Cerebellar cortex (tissue), 1 donor: ENCODE data around the gene RARB.

Experiments
- DNase-seq: peaks from one replicate; pipeline ENCODE4 v3.0.0-alpha.2; 2015; ENCODE audit warnings: low spot score

RARB gene

GRCh38 chr3:25448750-25449692 lies 21.0 kb downstream of the RARB start:
- peak; percentile 69 for DNase-seq

DNA sequence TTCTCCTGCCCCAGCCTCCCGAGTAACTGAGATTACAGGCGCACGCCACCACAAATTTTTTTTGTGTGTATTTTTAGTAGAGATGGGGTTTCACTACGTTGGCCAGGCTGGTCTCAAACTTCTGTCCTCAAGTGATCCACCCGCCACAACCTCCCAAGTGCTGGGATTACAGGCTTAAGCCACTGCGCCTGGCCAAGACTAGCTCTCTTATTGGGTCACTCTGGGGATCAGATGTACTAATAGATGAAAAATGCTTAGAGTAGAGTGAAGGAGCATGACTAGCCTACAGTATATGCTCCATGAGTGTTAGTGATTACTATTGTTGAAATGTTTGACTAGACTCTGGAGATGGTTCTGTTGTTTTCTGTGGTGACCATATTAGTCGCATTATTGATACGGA lies 21.8 kb downstream of the RARB start:
- DNase-seq, result no peak

DNA sequence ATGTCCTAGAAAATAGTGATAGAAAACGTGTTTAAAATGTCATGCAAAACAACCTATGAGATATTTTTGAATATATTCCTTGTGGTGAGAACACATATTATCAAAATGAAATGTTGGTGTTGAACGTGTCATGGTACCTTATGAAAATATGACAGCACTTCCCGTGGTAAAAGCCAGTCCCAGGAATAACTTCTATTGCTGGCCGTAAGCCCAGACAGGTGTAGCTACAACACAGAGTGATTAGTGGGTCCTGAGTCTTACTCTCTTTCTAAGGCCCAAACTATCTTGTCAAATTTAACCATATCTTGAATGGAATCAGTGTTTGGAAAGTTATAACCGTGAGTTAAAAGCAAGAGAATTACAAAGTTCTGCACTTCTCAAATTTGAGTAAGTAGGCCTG lies 24.1 kb downstream of the RARB start:
- DNase-seq, result no peak

DNA sequence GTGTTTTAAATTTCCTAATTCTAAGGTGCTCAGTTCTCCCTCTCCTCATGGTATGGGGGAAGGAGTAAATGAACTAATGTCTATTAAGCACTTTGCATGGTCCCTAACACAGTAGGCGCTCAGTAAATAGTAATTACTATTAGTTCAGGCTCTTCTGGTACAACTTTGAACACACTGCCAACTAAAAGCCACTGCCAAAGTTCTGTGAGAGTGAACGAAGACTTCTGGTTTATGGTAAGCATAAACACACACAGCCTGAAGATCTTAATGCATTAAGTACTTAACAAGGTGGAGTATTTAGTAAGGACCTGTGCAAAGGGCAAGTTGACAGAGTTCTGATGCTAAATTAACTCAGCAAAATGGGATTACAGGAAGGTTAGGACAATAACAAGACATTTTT lies 24.7 kb downstream of the RARB start:
- DNase-seq, result no peak

DNA sequence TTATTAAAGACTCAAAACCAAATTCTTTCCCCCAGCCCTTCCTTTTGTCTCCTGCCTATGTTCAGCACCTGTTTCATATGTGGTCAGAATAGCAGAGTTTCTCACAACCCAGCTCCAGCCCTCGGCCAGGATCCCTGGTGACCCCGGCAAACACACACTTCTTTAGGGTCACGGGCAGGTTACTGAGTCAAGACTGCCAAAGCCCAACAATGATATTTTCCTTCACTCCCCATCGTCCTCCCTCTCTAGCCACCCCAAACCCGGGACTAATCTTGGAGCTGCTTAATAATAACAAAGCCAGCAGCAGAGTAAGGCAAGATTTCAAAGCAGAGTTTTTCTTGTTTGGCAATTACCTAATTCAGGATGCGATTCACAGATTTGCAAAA lies 25.5 kb downstream of the RARB start:
- DNase-seq, result no peak

DNA sequence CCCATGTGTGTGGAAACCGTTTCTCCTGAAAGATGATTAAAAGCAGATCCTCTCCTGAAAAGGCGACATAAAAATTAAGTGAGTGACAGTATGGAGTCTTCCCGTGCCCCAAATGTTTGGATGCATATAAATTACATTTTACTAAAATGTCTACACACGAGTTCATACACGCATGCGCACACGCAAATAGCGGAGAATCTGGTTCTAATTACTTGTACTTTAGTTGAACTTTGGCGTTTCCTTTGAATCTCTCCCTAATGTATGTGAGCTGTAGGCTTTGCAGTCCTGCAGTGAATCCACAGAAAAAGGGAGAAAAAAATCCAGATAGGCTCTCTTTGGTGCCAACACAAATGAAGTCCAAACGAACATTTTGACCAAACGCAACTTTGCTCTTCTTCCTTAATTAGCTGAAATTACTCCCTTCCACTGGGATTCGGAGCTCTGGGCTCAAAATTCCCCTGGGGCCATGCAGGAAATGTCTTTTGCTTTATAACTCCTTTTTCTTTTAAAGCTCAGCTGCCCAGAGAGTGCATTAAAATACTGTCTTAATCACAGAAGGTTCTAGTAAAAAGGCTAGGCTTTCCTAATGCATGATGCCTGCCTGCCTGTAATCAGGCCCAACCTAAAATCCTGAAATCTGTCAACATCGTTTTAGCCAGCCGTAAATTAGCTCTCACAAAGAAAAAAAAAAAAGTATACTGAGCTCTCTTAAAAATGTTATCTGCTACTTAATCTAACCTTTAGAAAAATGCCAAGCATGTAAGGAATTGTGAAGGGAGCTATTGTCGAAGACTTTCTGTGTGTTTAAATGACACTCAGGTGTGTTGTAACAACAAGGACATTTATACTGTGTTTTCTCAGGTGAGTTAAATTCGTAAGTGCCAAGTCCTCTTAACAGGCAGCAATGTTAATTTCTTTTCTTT lies 26.2 kb downstream of the RARB start:
- no peak for DNase-seq

DNA sequence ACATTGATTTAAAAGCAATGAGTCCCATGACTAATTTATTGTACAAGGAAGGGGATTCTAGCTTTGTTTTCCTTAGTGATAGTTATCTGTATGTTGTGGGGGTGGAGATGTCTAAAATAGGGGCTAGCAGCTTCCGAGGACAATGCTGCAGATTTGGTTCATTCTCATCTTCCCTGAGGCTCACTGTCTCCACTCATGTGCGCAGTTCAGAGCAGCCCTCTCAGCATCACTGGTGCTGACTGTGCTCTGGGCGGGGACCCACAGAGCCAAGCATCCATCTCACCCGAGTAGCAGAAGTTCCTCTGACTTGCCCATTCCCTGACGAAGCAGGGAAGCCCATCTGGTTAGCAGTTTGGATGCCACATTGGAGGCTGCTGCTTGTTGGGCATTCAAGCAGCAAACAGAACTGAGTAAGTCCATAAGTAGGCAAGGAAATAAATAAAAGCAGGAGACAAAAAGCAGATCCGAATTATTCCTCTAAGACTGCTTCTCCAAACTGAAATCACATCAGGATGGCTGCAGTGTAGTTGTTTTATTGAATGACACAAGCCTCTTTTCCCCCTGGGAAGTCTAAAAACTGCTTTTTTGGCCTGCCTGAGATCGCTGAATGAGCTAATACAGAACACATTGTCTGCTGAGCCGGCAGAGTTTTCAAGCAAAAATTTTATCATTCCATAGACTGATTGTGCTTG lies 27.5 kb downstream of the RARB start:
- peak; percentile 83 for DNase-seq

DNA sequence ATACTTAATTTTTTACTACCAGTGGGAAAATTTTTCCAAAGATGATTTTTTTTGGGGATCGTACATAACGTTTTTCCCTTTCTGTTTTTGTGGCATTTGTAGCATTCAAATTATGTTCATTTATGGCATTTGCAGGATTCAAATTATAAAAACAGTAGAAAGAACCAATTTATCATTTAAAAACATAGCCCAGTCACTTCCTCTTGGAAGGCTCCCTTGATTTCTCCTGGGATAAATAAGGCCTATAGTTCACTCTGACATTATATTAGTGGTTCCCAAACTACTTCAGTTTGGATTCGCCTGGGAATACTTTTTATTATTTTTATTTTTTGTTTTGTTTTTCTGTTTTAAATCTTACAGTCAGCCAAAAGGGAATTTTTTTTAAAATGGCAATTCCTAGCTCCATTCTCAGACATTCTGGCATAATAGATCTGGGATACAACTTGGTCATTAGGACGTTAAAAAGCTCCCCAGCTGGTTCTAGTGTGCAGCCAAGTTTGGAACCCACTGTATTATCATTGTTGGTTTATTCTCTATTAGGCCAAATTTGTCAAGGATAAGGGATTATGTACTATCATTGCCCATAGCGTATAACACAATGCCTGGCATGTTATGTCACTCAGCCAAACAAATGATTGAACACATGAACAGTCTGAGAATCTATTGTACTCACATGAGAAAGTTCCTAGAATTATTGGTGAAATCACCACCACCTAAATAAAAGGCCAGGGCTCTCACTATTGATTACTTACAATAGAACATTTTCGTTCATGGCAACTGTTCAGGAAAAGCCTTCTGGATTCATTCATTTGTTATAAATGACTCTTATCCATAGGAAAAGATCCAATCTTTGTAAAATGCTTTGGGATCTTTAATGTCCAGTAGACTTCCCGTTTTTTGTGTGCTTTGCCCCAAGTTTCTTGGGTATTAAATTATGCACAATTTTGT lies 28.9 kb downstream of the RARB start:
- DNase-seq, result no peak

DNA sequence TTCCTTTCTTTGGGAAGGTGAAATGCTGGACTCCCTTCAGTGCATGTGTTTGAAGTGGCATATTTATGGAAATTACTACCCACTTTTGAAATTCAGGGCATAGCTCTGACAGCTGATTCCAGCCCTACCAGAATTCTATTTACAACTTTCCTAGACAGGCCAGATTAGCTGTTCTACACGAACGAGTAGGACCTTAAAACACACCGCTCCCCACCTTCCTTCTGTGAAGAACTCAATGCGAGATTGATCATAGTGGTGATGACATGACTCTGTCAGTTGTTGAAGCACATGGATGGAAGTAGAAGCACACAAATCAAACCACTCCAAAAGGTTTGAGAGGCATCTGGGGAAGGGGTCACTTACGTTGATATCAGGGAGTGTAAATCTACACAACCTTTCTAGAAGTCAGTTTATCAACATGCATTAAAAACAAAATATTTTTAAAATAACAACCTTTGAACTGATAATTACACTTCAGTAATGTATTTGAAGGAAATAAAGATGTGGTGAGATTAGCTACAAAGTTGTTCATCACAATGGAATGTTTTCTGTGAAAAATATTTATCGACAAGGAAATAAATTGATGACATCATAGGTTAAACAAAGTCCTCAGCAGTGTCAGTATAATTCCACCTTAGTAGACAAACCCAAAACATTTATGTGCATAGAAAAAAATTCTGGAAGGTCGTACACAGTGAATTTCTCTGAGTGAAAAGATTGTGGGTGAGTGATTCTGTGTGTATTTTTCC lies 29.8 kb downstream of the RARB start:
- no peak for DNase-seq

GRCh38 chr3:25458420-25458814 lies 30.4 kb downstream of the RARB start:
- no peak for DNase-seq

DNA sequence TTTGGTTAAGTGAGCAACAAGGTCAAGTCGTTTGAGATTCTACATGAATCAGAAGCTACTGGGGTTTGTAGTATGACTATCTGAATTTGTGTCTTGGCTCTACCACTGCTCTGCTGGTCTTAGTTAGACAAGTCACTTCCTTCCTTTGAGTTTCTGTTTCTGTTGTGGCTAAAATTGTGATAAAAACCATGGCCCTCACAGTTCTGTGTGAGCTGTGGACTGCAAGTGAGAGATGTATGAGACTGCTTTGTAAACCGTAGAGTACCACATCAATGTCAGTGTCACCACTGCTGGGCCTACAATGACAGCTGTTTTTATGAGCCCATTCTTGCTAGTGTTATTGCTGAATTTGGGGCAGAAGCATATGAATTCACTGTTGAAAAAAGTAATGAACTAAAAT lies 32.7 kb downstream of the RARB start:
- no peak for DNase-seq

DNA sequence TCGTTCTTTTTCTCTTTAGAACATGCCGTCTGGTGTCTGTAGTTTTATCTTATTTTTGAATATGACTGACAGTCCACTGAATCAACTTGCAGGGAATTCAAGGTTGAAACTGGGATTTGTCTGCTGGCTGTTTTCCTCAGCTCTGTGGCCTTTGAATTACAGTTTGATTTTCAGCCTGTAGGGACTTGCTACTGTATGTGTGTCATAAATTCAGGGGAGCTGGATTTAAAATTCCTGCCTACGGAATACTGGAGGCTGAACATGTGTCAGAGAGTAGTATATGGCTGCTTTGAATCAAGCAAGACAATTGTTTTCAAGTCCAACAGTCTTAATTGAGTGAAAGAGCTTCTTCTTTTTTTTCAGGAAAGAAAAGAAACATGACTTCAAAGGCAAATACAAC lies 33.9 kb downstream of the RARB start:
- no peak for DNase-seq

DNA sequence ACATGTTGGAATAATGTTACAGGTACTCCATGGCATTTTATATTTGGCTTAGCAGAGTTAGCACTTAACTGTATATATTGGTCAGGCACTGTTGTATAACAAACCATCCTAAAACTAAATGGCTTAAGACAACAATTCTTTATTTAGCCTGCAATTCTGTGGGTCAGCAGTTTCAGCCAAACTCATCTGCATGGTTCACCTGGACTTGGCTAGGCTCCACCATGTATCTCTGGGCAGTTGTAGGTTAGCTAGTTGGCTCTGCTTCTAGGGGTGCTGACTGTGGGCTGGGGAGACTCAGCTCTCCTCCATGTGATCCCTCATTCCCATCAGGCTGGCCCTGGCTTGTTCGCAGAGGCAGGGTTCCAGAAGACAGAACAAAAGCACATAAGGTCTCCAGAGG lies 34.4 kb downstream of the RARB start:
- DNase-seq, result no peak

- no peak for DNase-seq
These were observed 35.9 kb downstream of the RARB start for GRCh38 chr3:25463836-25464418.

- DNase-seq, result no peak
These were observed 37.3 kb downstream of the RARB start for GRCh38 chr3:25465266-25465860.

GRCh38 chr3:25468866-25469319 lies 40.8 kb downstream of the RARB start:
- no peak for DNase-seq

DNA sequence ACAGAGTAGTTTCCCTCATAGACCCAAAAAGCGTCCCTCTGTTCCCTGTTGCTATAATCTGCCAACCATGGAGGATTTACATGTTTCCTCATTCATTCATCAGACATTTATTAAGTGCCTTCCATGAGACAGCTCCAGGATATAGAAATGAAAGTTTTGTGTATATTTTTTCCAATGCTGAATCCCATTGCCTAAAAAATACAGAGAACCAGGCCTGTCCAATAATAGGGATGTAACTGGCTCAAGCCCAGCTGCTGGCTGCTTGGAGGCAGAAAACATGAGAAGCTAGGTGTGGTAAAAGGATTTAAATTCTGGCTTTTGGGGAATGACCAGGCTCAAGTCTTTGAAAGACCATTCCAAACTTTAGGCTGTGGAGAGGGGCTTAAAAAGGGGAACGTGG lies 41.5 kb downstream of the RARB start:
- DNase-seq, result no peak

- no peak for DNase-seq
These were observed 43.2 kb downstream of the RARB start for GRCh38 chr3:25471081-25471768.

DNA sequence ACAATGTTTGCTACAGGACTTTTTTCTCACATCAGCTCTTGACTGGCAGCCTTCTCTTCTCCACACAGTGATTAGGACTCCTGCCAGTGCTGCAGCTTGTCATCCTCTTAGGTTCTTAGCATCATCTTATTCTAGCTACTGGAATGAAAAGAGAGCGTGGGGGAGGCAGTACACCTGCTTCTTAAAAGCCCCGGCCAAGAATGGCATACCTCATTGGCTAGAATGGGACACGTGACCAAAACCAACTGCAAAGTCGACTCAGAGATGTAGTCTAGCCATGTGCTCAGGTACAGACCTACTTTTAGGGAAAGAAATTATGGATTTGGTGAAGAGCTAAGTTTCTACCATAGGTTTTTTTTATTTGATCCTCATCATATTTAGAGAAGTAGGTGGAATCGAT lies 44.1 kb downstream of the RARB start:
- DNase-seq, result no peak
